Heart right ventricle (tissue), 16 donors: Measurements from ENCODE around the gene EPN1. TPM values are rescaled to one million over a fixed set of nuclear protein-coding genes. Genes with fewer than 3 reads are reported as not detected.

Source experiments
- ATAC-seq, 8 donors: fragments of 200-7000 bp; cut with Tn5 transposase; one replicate each; pipeline ENCODE4 v1.9.1; 2020; ENCODE audit warnings: mild to moderate bottlenecking in 8 of 8, moderate library complexity in 8 of 8, moderate number of reproducible peaks in 1 of 8
- DNase-seq, 2 donors: peaks; one replicate each; pipeline ENCODE4 v3.0.0-alpha.2; 2020
- H3K27ac ChIP-seq, 10 donors: fragments of 200-600 bp; sonication (generic) in 2 of 10; one replicate each; pipeline versions ENCODE4 v1.5.0 to v1.8.0; 2020 to 2022; ENCODE audit warnings: mild to moderate bottlenecking in 3 of 10
- H3K27me3 ChIP-seq, 7 donors: fragments of 200-600 bp; one replicate each; pipeline ENCODE4 v1.8.0; 2021 to 2022; ENCODE audit warnings: mild to moderate bottlenecking in 2 of 7
- H3K36me3 ChIP-seq, 9 donors: fragments of 200-600 bp; sonication (generic) in 1 of 9; one replicate each; pipeline versions ENCODE4 v1.5.0 to v1.8.0; 2020 to 2022; ENCODE audit warnings: mild to moderate bottlenecking in 2 of 9
- H3K4me1 ChIP-seq, 9 donors: fragments of 200-600 bp; sonication (generic) in 1 of 9; one replicate each; pipeline versions ENCODE4 v1.5.0 to v1.8.0; 2020 to 2022; ENCODE audit warnings: mild to moderate bottlenecking in 4 of 9
- H3K4me3 ChIP-seq, 10 donors: fragments of 200-600 bp; sonication (generic) in 2 of 10; one replicate each; pipeline versions ENCODE4 v1.5.0 to v1.8.0; 2020 to 2022; ENCODE audit warnings: mild to moderate bottlenecking in 7 of 10, moderate library complexity in 2 of 10
- H3K9me3 ChIP-seq, 11 donors: fragments of 200-600 bp in 10 of 11; sonication (generic) in 2 of 11; one replicate each; pipeline versions ENCODE4 v1.5.0 to v1.8.0; 2013 to 2022; ENCODE audit warnings: mild to moderate bottlenecking in 2 of 11, control low read depth in 1 of 11, moderate library complexity in 1 of 11
- WGBS, 2 donors: extraction: QIAGEN DNeasy Blood & Tissue Kit; methylation state at CpG; one replicate each; pipeline ENCODE4 v1.1.7; 2013; ENCODE audit warnings: inconsistent platforms in 1 of 2; 5-methylcytosine and 5-hydroxymethylcytosine counted together
- intact Hi-C, 10 donors: fragments of 100-400 bp; cut with DNase I; formaldehyde crosslinking; loops; one replicate each; pipeline versions ENCODE4 v1.11.1 to v1.14.2; 2022
- polyA plus RNA-seq, 2 donors: library from polyadenylated mRNA; stranded (reverse); fragments of 200-250 nt; gene quantifications; one replicate each; pipeline ENCODE4 v1.2.3, GENCODE V29; 2013
- total RNA-seq, 10 donors: library from RNA; stranded (reverse); fragmentation: NEBNext Ultra II Directional in 3 of 10; extraction: Animal tissue kit (Norgen Biotek cat#: 25700) in 3 of 10; gene quantifications; one replicate each; pipeline versions ENCODE4 v1.2.1 to v1.2.4, GENCODE V29; 2021 to 2023
- TF ChIP-seq, protein P1 (sequence below), 9 donors: fragments of 200-600 bp; sonication (generic) in 2 of 9; IDR thresholded peaks; one replicate each; pipeline versions ENCODE4 v1.5.0 to v1.8.0; 2021 to 2022; ENCODE audit warnings: antibody characterized with exemption in 9 of 9, mild to moderate bottlenecking in 5 of 9, moderate library complexity in 1 of 9
- donor health status: Arrhythmogenic right ventricular cardiomyopathy.
- donor health status: ischemic (EF 13 %, LVEDD 7.1; RV severe dilation, severe dysfunction).
- donor health status: healthy with polysubstance abuse.
- donor health status: DM: no; HTN: yes; CAD: no.
- donor health status: DM: no; HTN: no; CAD: no.
- donor health status: ischemic (EF 25% LVEDD 6.9; RV normal size, moderate dysfunction).
- donor health status: ischemic (EF 25% LVEDD 5.7; RV mildly dilated, moderate dysfunction).
- donor health status: healthy.
- donor health status: DM: yes; HTN: yes; CAD: no.
- donor health status: Ischemic cardiomyopathy.
- donor health status: ischemic (EF 35%, LVEDD 5.7; RV mildly dilated, moderate dysfunction).
- donor health status: nonischemic (EF 11% LVEDD 7.7; RV severe dilation, severe dysfunction).
- donor health status: DM: yes; HTN: yes; CAD: no.
- donor health status: PGD.
- donor health status: ischemic (EF 29% LVEDD 5.4; RV normal size, mild dysfunction).
- donor health status: nonischemic (EF 23%, LVEDD 6.1; RV moderate dilation, normal function).

The EPN1 gene
- total and polyA plus RNA-seq, 12 donors = 127 to 305 (median 138) TPM

DNA sequence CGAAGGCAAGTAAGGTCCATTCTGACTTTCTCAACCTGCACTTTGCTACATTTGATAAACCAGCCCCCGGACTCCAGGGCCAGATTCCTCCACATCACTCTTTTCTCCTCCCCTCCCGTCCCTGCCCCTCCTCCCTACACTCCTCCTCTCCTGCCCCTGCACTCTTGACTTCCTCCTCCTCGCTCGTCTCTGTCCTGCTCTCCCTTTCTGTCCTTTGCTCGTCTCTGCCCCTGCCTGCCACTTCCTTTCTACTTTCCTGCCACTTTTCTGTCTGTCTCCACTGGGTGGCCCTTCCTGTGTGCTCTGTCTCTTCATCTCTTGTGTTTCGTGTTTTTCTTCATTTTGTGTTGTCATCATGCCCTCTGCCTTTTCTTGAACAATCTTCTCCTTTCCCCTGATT lies 13.2 kb upstream of the EPN1 start:
- Histone ChIP-seq H3K4me1 (peaks cover 25 to 39% (median 30%) of the 10 kb centered on the region in 9 donors), H3K27ac (no peak overlapping the region), H3K36me3 (peaks cover 0 to 84% (median 54%) of the 10 kb centered on the region in 9 donors), H3K27me3 (no peaks in the 10 kb centered on the region), H3K9me3 (no peaks in the 10 kb centered on the region), H3K4me3 (no peak overlapping the region)
- TF ChIP-seq, protein P1, sequence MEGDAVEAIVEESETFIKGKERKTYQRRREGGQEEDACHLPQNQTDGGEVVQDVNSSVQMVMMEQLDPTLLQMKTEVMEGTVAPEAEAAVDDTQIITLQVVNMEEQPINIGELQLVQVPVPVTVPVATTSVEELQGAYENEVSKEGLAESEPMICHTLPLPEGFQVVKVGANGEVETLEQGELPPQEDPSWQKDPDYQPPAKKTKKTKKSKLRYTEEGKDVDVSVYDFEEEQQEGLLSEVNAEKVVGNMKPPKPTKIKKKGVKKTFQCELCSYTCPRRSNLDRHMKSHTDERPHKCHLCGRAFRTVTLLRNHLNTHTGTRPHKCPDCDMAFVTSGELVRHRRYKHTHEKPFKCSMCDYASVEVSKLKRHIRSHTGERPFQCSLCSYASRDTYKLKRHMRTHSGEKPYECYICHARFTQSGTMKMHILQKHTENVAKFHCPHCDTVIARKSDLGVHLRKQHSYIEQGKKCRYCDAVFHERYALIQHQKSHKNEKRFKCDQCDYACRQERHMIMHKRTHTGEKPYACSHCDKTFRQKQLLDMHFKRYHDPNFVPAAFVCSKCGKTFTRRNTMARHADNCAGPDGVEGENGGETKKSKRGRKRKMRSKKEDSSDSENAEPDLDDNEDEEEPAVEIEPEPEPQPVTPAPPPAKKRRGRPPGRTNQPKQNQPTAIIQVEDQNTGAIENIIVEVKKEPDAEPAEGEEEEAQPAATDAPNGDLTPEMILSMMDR (IDR thresholded peaks at IDR 0.05) = no peak
- intact Hi-C loops = no loop called here
- no peak for ATAC-seq
- no peak for DNase-seq
- WGBS, 2 donors = 58 to 66% methylated on average over 7 of the region's 7 CpGs

DNA sequence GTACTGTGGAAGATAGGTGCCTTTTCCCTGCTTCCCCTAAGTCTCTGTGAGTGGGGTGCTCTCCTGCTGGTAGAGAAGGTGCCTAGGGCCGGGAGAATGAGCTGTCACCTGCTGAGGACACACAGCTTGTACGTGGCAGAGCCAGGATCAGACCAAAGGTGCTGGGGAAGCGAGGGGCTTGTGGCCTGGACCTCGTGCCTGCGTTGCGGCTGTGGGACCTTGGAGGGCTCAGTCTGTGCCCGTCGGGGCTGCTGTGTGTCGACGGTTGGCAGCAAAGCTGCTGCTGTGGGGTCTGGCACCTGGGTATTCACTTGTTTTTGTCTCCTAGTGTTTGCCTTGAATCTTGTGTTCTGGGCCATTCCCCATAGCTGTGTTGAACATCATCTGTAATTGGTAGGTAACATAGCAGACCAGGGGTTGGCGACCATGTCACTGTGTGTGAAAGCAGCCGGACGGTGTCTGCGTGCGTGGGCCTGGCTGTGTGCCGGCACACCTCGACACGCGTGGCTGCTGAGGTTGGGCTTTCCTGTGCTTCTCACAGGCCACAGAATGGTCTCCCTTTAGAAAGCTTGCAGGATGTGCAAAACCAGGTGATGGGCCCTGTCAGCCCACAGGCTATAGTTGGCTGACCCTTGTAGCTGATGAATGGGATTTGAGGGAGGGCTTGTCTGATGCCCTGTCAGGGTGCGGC lies 11.0 kb upstream of the EPN1 start:
- TF ChIP-seq, protein P1 (IDR thresholded peaks at IDR 0.05) = no peak
- Histone ChIP-seq H3K9me3 (no peaks in the 10 kb centered on the region), H3K4me1 (peaks cover 3 to 21% (median 9%) of the 10 kb centered on the region in 9 donors), H3K36me3 (peaks cover 0 to 99% (median 64%) of the 10 kb centered on the region in 9 donors), H3K4me3 (no peak overlapping the region), H3K27ac (no peak overlapping the region), H3K27me3 (no peaks in the 10 kb centered on the region)
- DNase-seq (no peak), ATAC-seq (no peak)
- WGBS, 2 donors = 87 to 91% methylated on average over 20 of the region's 20 CpGs
- intact Hi-C loops = no loop called here

DNA sequence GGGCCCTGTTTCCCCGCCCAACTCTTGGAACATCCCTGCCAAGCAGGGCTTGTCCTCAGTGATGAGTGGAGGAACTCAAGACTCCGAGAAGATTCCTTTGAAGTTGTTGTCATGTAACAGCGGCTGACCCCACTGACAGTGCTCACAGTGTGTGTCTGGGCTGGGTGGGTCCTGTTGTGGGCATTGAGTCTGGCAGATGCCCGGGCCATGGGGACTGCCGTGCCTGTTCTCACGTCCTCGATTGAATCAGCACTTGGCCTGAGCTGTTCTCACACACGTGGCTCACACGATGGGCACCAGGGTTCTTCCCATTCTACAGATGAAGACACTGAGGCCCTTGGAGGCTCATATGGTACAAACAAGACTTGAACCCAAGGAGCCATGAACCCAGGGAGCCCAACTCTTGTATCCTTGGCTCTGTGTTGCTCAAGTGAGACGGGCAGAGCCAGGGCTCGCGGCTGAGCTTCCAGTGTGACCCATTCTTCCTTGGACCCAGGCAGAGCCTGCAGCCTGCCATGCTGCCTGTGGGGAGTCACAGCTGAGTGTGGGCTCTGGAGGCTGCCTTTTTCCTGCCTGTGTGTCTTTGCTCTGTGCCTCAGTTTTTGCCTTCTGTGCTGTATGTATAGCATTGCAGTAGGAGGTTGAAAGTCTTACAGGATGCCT lies 8.6 kb upstream of the EPN1 start:
- intact Hi-C loops = no loop called here
- 85 to 90% methylated on average over 12 of the region's 12 CpGs for WGBS, 2 donors

DNA sequence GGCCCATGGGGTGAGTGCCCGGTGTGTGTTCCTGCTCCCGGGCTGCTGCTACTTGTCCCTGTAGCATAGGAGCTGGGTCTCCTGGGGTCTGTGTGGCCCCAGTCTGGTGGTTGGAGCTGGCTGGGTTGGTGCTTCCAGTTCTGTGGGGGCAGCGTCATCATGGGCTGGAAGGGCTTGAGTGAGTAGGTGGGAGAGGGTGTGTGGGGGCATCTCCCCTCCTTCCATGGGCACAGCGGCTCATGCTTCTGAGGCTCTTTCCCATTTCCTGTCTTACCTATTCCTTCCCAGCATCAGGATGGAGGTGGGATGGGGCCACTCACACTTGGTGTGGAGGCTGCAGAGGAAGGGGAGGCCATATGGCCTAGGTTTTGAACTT lies 8.0 kb upstream of the EPN1 start:
- no peak for DNase-seq
- no peaks in the 10 kb centered on the region for H3K9me3 ChIP-seq
- no peak overlapping the region for H3K4me3 ChIP-seq
- no peaks in the 10 kb centered on the region for H3K27me3 ChIP-seq
- WGBS, 2 donors = 78 to 91% methylated on average over 4 of the region's 4 CpGs
- intact Hi-C loops = no loop called here
- H3K4me1 ChIP-seq = peaks cover 0 to 15% (median 4%) of the 10 kb centered on the region in 9 donors
- H3K36me3 ChIP-seq = peaks cover 0 to 97% (median 63%) of the 10 kb centered on the region in 9 donors
- TF ChIP-seq, protein P1 (IDR thresholded peaks at IDR 0.05) = no peak
- no peak overlapping the region for H3K27ac ChIP-seq
- ATAC-seq = no peak

More for the DNA sequence above, 8.6 kb upstream of the EPN1 start:
- no peak overlapping the region for H3K27ac ChIP-seq
- H3K27me3 ChIP-seq = no peaks in the 10 kb centered on the region
- H3K4me3 ChIP-seq = no peak overlapping the region
- peaks cover 0 to 13% (median 2%) of the 10 kb centered on the region in 9 donors for H3K4me1 ChIP-seq
- no peaks in the 10 kb centered on the region for H3K9me3 ChIP-seq
- ATAC-seq (no peak), DNase-seq (no peak)
- H3K36me3 ChIP-seq = peaks cover 0 to 97% (median 67%) of the 10 kb centered on the region in 9 donors
- TF ChIP-seq, protein P1 (IDR thresholded peaks at IDR 0.05) = no peak
